ENCODE measurements around the gene NACC2.

The NACC2 gene

GRCh38 chr9:136128436-136128835, 33.3 kb upstream of the NACC2 start:
- DNase-seq = no peak

- no peak for DNase-seq
These were observed 32.2 kb upstream of the NACC2 start for GRCh38 chr9:136127313-136127712.

- DNase-seq = no peak
These were observed 30.0 kb upstream of the NACC2 start for GRCh38 chr9:136124976-136125692.

- DNase-seq = peak; percentile 85 to 87
These were observed 27.6 kb upstream of the NACC2 start for GRCh38 chr9:136122425-136123383.

GRCh38 chr9:136121801-136122200, 26.7 kb upstream of the NACC2 start:
- DNase-seq = no peak

DNA sequence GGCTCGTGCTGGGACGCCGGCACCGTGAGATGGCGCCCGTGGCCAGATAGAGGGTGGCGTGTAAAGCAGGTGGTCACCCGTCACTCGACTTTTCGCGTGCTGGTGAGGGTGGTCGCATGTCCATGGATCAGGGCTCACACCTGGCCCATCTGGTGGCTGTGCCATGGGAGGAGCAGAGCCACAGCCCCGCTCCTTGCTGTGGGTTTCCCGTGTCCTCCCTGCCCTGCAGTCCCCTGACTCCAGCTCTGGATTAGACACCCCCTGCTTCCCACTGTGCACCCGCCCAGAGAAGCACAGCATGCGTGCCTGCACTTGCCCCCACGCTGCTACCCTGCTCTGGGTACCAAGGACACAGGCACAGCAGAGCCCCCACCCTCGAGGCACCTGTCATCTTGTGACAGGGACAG, 25.4 kb upstream of the NACC2 start:
- DNase-seq = no peak

- DNase-seq = no peak
These were observed 24.8 kb upstream of the NACC2 start for GRCh38 chr9:136119883-136120393.

DNA sequence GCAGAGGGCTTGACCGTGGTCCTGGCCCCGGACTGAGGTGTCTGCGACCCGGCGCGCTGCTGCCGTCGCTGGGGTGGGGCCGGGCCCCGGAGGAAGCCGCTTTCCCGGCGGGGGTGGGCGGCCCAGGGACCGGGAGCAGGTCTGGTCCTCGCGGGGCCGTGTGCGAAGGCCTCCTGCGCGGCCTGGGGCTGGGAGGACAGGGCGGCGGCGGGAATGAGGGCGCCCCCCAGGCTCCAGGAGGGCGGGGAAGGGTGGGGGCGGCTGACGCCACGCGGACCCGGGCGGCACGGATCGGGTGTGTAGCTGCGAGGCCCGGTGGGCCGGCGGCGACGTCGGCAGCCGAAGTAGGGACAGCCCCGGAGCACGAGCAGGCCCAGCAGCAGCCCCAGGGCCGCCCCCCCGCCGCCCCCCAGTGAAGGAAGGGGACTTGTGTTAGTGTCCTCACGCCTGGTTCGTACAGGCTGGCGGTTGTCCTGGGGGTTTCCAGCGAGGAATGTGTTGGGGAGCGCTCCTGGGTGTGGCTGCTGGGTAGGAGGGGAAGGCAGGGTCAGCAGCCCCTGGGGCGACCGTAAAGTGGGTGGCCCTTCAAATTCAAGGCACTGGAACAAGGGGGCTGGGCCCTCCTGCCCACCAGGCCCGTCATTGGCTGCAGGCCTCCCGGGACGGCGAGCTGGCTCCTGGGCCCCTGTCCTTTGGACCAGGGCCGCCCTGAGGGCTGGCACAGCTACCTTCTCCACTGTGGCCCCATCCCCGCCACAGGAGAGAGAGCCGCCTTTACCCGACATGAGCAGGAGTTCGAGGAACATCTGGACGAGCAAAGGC, 24.2 kb upstream of the NACC2 start:
- DNase-seq = peak in 1 of 2 experiments; percentile 56

DNA sequence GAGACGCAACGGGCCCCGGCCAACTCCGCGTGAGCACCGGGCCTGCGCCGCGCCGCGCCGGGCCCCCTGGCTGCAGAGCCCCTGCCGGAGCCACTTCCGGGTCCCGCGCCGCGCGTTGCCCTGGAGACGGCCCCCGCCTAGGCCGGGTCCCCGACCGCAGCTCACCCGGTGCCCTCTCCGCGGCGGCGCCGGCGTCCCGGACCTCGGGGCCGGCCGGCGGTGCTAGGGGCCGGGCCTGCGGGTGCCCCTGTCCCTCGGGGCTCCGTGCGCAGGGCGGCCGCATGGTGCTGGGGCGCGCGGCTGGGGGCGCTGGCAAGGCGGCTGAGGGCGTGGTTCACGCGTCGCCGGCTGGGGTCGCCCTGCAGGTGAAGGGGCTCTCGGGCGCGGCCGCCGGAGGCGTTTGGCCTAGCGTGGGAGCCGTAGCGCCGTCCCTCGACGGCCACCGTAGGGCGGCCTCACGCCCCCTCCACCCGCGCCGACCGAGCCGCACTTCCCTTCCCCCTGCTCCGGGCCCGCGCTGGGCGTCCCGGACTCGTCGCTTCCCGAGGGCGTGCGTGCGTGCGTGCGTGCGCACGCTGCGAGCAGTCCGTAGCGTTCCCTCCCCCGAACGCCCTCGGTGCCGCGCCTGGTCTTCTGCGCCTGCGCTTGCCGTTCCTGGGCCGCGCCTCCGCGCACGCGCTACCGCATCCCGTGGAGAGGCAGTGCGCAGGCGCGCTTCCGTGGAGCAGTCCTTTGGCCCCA, 23.4 kb upstream of the NACC2 start, which contains the start of gene TMEM250:
Gene TMEM250, minus strand, starts transcription at position 556 of the 741 bp plus-strand sequence. CDS start 1,975 bp downstream, outside the sequence.
- peak; percentile 97 to 98 for DNase-seq

DNA sequence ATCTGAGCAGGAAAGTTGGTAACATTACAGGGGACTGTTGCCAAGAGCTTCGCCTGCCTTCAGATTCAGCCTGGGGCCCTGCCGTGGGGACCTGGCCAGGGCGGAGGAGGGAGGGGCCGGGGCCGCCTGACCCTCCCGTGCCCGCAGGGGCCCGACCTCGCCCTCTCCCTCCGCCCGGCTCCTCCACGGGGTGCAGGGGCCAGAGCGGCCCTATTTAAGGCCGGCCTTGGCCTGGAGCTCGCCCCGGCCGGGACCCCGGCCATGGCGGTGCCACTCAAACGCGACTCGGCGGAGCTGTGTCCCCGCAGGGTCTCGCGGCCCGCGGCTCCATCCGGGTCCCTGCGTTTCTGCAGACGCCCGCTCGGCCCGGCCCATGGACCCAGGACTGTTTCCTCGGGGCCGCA, 22.8 kb upstream of the NACC2 start:
- DNase-seq = peak in 1 of 2 experiments; percentile 49

- DNase-seq = peak; percentile 62 to 72
These were observed 22.3 kb upstream of the NACC2 start for GRCh38 chr9:136117291-136117915.

GRCh38 chr9:136116360-136117098, 21.4 kb upstream of the NACC2 start:
- no peak for DNase-seq

DNA sequence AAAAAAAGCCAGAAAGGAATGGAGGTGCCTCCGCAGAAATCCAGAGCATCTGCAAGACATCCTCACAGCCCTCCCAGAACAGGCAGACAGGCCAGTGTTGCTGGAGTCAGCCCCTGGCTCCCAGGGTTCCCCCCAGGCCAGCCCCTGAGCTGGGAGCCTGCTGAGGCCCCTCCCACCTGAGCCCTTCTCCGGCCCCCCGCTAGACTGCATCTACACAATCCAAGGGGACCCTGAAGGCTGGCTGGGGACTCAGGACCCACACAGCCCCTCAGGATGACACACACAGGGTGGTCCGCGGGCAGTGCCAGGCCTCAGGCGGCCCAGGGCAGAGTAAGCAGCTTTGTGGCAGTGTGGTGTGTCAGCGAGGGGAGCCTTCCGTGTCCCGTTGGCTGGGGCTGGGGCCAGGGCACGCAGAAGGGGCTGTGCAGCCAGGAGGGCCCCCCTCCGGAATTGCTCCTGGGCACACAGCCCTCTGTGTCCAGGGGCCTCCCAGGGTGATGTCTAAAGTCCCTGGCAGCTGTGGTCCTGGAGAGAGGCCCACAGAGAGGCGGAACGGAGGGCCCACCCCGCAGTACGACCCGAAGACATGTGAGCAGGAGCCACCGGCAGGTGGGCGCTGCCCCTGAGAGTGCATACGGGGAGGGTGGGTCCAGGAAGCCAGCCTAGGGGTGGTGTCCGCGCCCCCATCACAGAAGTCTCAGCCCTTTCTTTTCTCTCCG, 20.7 kb upstream of the NACC2 start:
- DNase-seq = no peak

DNA sequence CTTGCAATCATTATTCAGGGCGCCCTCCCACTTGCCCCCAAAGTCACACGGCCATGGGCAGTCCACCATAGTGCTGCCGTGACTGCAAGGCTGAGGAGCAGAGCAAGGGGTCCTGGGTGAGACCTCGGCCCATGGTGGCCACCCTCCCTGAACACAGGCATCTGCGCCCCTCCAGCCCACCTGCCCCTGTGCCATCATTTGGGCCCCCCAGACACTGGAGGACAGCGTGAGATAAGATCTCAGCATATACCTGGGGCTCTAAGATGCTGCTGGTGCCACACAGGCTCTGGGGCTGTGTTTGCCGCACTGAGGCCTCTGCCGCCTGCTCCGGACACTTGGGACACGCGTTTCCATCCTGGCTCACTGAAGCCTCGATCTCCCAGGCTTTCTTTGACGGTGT, 20.1 kb upstream of the NACC2 start:
- DNase-seq = no peak

- no peak for DNase-seq
These were observed 19.5 kb upstream of the NACC2 start for GRCh38 chr9:136114610-136115009.

DNA sequence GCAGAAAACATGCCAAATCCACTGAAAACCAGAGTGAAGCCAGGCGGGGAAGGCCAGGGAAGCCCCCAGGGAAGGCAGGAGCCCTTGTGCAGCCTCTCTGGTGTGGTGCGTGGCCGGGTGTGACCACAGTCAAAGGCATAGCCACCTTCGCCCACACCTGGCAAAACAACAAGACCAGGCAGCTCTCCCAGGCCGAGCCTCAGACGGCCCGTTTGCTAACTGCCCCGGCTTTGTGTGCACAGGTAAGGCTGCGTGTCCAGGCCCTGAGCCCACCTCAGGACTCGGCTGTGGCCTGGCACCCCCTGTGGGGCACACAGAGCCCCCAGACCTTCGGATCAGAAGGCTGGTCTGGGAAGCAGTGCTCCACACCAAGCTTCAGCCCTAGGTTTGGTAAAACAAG, 17.5 kb upstream of the NACC2 start:
- no peak for DNase-seq

DNA sequence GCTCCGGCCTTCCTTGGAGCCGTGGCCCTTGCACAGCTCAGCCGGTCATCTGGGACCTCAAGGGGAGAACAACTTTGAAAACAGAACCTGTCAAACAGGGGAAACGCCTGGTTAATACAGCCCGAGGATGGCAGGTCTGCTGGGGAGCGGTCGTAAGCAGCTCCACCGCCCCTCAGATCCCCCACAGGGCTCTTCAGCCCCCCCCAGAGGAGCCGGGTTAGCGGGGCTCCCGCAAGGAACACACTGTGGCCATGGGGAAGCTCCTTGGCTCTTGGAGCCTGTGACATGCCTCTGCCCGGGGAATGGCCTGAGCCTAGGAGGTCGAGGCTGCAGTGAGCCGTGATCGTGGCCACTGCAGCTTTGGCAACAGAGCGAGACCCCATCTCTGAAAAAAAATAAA, 16.8 kb upstream of the NACC2 start:
- DNase-seq = no peak

GRCh38 chr9:136111190-136111589, 16.1 kb upstream of the NACC2 start:
- DNase-seq = no peak

DNA sequence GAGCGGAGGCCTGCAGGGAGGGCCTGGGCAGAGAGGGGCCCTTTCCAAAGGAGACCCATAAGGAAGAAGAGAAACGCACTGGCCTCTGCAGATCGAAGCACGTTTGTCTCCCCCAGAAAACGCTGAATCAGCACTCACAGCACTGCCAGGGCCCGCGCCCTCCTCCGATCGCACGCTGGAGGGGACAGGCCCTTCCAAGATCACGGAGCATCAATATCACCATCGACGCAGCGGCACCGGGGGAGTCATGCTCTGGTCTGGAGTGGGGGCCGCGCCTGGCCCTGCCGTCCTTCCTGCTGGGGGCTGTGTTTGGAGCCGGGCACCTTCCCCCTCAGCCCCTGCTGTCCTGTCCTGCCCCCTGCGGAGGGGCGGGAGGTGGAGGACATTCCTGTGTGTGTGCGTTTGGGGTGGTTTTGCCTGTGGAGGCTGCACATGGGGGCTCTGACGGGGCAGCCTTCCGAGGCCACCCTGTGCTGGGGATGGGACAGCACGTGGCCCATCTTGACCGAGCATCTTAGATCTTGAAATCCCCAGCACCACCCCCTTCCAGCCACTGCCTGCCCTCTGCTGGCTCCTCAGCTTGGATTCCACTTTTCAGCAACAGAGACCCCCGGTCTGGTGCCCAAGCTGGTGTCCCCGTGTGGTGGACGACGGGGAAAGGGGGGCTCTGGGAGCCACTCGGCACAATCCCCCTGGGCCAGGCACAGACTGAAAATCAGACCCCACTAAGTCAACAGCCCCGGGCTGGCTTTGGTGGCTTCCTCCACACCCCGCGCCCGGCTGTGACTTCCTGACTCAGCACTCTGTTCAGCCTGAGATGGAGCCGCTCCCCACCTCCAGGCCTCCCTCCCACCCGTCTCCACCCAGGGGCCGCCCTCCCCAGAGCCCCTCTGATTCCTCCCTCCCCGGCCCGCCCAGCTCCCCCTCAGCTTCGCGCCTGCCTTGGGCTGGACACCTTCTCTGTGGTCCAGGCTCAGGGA, 15.3 kb upstream of the NACC2 start:
- DNase-seq = peak; percentile 49 to 60
